Measurements from ENCODE around the gene NARF.
"Not testable (repeated sequence)": the region's sequence is repeated elsewhere in the genome, so short reads cannot be mapped to it uniquely, and the experiment has no call there.

Gene NARF

GRCh38 chr17:82503728-82504308 lies 45.3 kb downstream of the NARF start:
- DNase-seq = no peak

- DNase-seq = no peak
Observed at GRCh38 chr17:82505296-82505695, 46.8 kb downstream of the NARF start.

- not testable (repeated sequence) for DNase-seq
Observed at GRCh38 chr17:82506402-82506801, 47.9 kb downstream of the NARF start.

- DNase-seq = no peak
Observed at GRCh38 chr17:82507631-82508175, 49.2 kb downstream of the NARF start.

- DNase-seq = not testable (repeated sequence)
Observed at GRCh38 chr17:82511642-82512041, 53.1 kb downstream of the NARF start.

GRCh38 chr17:82513864-82514263 lies 55.3 kb downstream of the NARF start:
- not testable (repeated sequence) for DNase-seq

- no peak for DNase-seq
Observed at GRCh38 chr17:82517230-82517865, 58.8 kb downstream of the NARF start.

GRCh38 chr17:82518826-82519810 lies 60.6 kb downstream of the NARF start, which contains the start of gene FOXK2:
Gene FOXK2, plus strand, starts transcription at chr17:82519732. Its CDS starts 157 bp downstream, at chr17:82519889.
- peak; percentile 68 to 74 for DNase-seq

GRCh38 chr17:82519971-82520903 lies 61.7 kb downstream of the NARF start:
- no peak for DNase-seq

GRCh38 chr17:82524540-82524939 lies 66.0 kb downstream of the NARF start:
- no peak for DNase-seq

GRCh38 chr17:82525712-82526111 lies 67.2 kb downstream of the NARF start:
- no peak for DNase-seq

- DNase-seq = no peak
Observed at GRCh38 chr17:82527898-82528297, 69.4 kb downstream of the NARF start.

GRCh38 chr17:82528484-82529265 lies 70.1 kb downstream of the NARF start:
- no peak for DNase-seq

- no peak for DNase-seq
Observed at GRCh38 chr17:82529914-82530300, 71.4 kb downstream of the NARF start.

GRCh38 chr17:82531431-82531881 lies 72.9 kb downstream of the NARF start:
- no peak for DNase-seq

- no peak for DNase-seq
Observed at GRCh38 chr17:82534401-82534812, 75.9 kb downstream of the NARF start.

- DNase-seq = no peak
Observed at GRCh38 chr17:82536512-82537201, 78.1 kb downstream of the NARF start.

GRCh38 chr17:82537228-82537627 lies 78.7 kb downstream of the NARF start:
- DNase-seq = not testable (repeated sequence)

- DNase-seq = not testable (repeated sequence)
Observed at GRCh38 chr17:82539076-82539475, 80.5 kb downstream of the NARF start.
